ENCODE measurements around the gene MIPOL1. TPM values are rescaled to one million over a fixed set of nuclear protein-coding genes. Genes with fewer than 3 reads are reported as not detected.
"Not testable (repeated sequence)": the region's sequence is repeated elsewhere in the genome, so short reads cannot be mapped to it uniquely, and the experiment has no call there.

MIPOL1 gene
- total and polyA plus RNA-seq, 2 donors (not counting 3 experiments of a cell fraction or from before 2014, with no cell fraction given): 3.4 to 33.5 TPM

DNA sequence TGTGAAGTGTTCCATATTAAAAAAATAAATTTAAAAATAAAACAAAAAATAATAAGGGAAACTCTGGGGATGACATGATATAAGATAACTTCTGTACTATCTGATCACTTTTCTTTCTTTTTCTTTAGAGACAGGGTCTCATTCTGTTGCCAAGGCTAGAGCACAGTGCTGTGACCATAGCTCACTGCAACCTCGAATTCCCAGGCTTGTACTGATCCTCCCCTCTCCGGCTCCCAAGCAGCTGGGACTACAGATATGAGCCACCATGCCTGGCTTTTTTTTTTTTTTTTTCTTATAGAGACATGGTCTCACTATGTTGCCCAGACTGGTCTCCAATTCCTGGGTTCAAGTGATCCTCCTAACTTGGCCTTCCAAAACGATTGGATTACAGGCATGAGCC lies 10.4 kb upstream of the MIPOL1 start:
- Histone ChIP-seq H3K79me2 (ENCODE audit: control insufficient read depth, insufficient read depth, low read length) (no peaks in the 10 kb centered on the region), H4K20me1 (replicated peaks; ENCODE audit: control insufficient read depth, extremely low read depth, insufficient read depth, low read length) (no peaks in the 10 kb centered on the region), H3K27me3 (ENCODE audit: control insufficient read depth in 2 of 2, insufficient read depth in 2 of 2, low read length in 2 of 2) (no peaks in the 10 kb centered on the region), H3K9me3 (replicated peaks; ENCODE audit: control insufficient read depth, insufficient read depth, low read length) (no peaks in the 10 kb centered on the region), H3K9me1 (replicated peaks; ENCODE audit: control insufficient read depth, extremely low read depth, insufficient read depth, low read length) (no peaks in the 10 kb centered on the region), H3K4me1 (ENCODE audit: control insufficient read depth, extremely low read depth, insufficient read depth, low read length) (no peaks in the 10 kb centered on the region), H3K4me2 (ENCODE audit: insufficient read depth, low read length) (no peak overlapping the region), H3K36me3 (ENCODE audit: control insufficient read depth in 2 of 2, extremely low read depth in 1 of 2, insufficient read depth in 2 of 2, low read length in 2 of 2) (no peaks in the 10 kb centered on the region), H3K4me3 (replicated peaks in 1 of 3; ENCODE audit: insufficient read depth in 1 of 3, low read depth in 1 of 3, low read length in 3 of 3) (no peak overlapping the region), H3K9ac (replicated peaks; ENCODE audit: extremely low read depth, insufficient read depth, low read length) (no peak overlapping the region), H2AFZ (ENCODE audit: low read depth, low read length) (no peak overlapping the region), H3K27ac (ENCODE audit: insufficient read depth, low read depth, low read length) (no peak overlapping the region)
- ChIA-PET CTCF (no interaction called here), POLR2A (no interaction called here)
- intact Hi-C loops (cut with micrococcal nuclease) (no loop called here), dilution Hi-C loops (cut with MboI; ENCODE audit: extremely low pct_ligation_motif_present, low sequenced_read_pairs) (no loop called here)
- no peak for FAIRE-seq
- no TSS peak for BruUV-seq (replicated peaks)
- no peak for TF ChIP-seq JUN (IDR thresholded peaks at IDR 0.05; ENCODE audit: borderline replicate concordance, insufficient read depth, insufficient read length, low read depth)
- TF ChIP-seq, protein P1, sequence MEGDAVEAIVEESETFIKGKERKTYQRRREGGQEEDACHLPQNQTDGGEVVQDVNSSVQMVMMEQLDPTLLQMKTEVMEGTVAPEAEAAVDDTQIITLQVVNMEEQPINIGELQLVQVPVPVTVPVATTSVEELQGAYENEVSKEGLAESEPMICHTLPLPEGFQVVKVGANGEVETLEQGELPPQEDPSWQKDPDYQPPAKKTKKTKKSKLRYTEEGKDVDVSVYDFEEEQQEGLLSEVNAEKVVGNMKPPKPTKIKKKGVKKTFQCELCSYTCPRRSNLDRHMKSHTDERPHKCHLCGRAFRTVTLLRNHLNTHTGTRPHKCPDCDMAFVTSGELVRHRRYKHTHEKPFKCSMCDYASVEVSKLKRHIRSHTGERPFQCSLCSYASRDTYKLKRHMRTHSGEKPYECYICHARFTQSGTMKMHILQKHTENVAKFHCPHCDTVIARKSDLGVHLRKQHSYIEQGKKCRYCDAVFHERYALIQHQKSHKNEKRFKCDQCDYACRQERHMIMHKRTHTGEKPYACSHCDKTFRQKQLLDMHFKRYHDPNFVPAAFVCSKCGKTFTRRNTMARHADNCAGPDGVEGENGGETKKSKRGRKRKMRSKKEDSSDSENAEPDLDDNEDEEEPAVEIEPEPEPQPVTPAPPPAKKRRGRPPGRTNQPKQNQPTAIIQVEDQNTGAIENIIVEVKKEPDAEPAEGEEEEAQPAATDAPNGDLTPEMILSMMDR (IDR thresholded peaks at IDR 0.05; ENCODE audit: extremely low read depth in 1 of 2, insufficient read depth in 1 of 2, low read depth in 1 of 2, low read length in 2 of 2): no peak
- no peak for TF ChIP-seq POLR2A (IDR thresholded peaks at IDR 0.05; ENCODE audit: low read depth, low read length)
- TF ChIP-seq EZH2 (IDR thresholded peaks at IDR 0.05; ENCODE audit: borderline replicate concordance, low read depth, low read length, severe bottlenecking): no peak
- no peak for TF ChIP-seq MYC (IDR thresholded peaks at IDR 0.05; ENCODE audit: low read depth, low read length)
- no peak for TF ChIP-seq FOS (IDR thresholded peaks at IDR 0.05; ENCODE audit: borderline replicate concordance, insufficient read depth, low read length)
- no peak for TF ChIP-seq POLR2AphosphoS5 (IDR thresholded peaks at IDR 0.05; ENCODE audit: insufficient read depth, low read depth, low read length)
- TF ChIP-seq, protein P2, sequence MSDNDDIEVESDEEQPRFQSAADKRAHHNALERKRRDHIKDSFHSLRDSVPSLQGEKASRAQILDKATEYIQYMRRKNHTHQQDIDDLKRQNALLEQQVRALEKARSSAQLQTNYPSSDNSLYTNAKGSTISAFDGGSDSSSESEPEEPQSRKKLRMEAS (IDR thresholded peaks at IDR 0.05; ENCODE audit: insufficient read depth, insufficient read length): no peak
- TF ChIP-seq GATA2 (IDR thresholded peaks at IDR 0.05; ENCODE audit: insufficient read depth, insufficient read length, low read depth, low read length): no peak
- no peak for DNase-seq (ENCODE audit: low read depth, low spot score)

DNA sequence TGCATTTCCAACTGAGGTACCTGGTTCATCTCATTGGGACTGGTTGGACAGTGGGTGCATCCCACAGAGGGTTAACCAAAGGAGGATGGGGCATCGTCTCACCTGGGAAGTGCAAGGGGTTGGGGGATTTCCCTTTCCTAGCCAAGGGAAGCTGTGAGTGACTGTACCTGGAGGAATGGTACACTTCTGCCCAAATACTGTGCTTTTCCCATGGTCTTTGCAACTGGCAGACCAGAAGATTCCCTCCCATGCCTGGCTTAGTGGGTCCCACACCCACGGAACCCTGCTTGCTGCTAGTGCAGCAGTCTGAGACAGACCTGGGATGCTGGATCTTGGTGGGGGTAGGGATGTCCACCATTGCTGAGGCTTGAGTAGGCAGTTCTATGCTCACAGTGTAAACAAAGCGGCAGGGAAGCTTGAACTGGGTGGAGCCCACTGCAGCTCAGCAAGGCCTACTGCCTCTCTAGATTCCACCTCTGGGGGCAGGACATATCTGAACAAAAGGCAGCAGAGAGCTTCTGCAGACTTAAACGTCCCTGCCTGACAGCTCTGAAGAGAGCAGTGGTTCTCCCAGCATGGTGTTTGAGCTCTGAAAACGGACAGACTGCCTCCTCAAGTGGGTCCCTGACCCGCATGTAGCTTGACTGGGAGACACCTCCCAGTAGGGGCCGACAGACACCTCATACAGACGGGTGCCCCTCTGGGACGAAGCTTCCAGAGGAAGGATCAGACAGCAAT lies 9.7 kb upstream of the MIPOL1 start:
- H3K4me2 ChIP-seq (ENCODE audit: insufficient read depth, low read length); H3K36me3 ChIP-seq (ENCODE audit: control insufficient read depth in 2 of 2, extremely low read depth in 1 of 2, insufficient read depth in 2 of 2, low read length in 2 of 2); H3K27ac ChIP-seq (ENCODE audit: insufficient read depth, low read depth, low read length); H3K79me2 ChIP-seq (ENCODE audit: control insufficient read depth, insufficient read depth, low read length); H4K20me1 ChIP-seq (replicated peaks; ENCODE audit: control insufficient read depth, extremely low read depth, insufficient read depth, low read length); FAIRE-seq; DNase-seq (ENCODE audit: low read depth, low spot score); CTCF ChIA-PET; H3K27me3 ChIP-seq (ENCODE audit: control insufficient read depth in 2 of 2, insufficient read depth in 2 of 2, low read length in 2 of 2); dilution Hi-C loops (cut with MboI; ENCODE audit: extremely low pct_ligation_motif_present, low sequenced_read_pairs); intact Hi-C loops (cut with micrococcal nuclease); H3K9me3 ChIP-seq (replicated peaks; ENCODE audit: control insufficient read depth, insufficient read depth, low read length); H2AFZ ChIP-seq (ENCODE audit: low read depth, low read length); H3K4me3 ChIP-seq (replicated peaks in 1 of 3; ENCODE audit: insufficient read depth in 1 of 3, low read depth in 1 of 3, low read length in 3 of 3); H3K4me1 ChIP-seq (ENCODE audit: control insufficient read depth, extremely low read depth, insufficient read depth, low read length); BruUV-seq (replicated peaks); POLR2A ChIA-PET; H3K9ac ChIP-seq (replicated peaks; ENCODE audit: extremely low read depth, insufficient read depth, low read length); H3K9me1 ChIP-seq (replicated peaks; ENCODE audit: control insufficient read depth, extremely low read depth, insufficient read depth, low read length): not testable (repeated sequence)

DNA sequence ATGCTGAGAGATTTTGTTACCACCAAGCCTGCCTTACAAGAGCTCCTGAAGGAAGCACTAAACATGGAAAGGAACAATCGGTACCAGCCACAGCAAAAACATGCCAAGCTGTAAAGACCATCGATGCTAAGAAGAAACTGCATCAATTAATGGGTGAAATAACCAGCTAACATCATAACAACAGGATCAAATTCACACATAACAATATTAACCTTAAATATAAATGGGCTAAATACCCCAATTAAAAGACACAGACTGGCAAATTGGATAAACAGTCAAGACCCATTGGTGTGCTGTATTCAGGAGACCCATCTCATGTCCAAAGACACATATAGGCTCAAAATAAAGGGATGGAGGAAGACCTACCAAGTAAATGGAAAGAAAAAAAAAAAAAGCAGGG lies 8.0 kb upstream of the MIPOL1 start:
- POLR2A ChIA-PET; dilution Hi-C loops (cut with MboI; ENCODE audit: extremely low pct_ligation_motif_present, low sequenced_read_pairs); H4K20me1 ChIP-seq (replicated peaks; ENCODE audit: control insufficient read depth, extremely low read depth, insufficient read depth, low read length); H3K9me1 ChIP-seq (replicated peaks; ENCODE audit: control insufficient read depth, extremely low read depth, insufficient read depth, low read length); FAIRE-seq; H3K27ac ChIP-seq (ENCODE audit: insufficient read depth, low read depth, low read length); intact Hi-C loops (cut with micrococcal nuclease); H3K36me3 ChIP-seq (ENCODE audit: control insufficient read depth in 2 of 2, extremely low read depth in 1 of 2, insufficient read depth in 2 of 2, low read length in 2 of 2); H2AFZ ChIP-seq (ENCODE audit: low read depth, low read length); H3K79me2 ChIP-seq (ENCODE audit: control insufficient read depth, insufficient read depth, low read length); BruUV-seq (replicated peaks); H3K9me3 ChIP-seq (replicated peaks; ENCODE audit: control insufficient read depth, insufficient read depth, low read length); H3K4me3 ChIP-seq (replicated peaks in 1 of 3; ENCODE audit: insufficient read depth in 1 of 3, low read depth in 1 of 3, low read length in 3 of 3); DNase-seq (ENCODE audit: low read depth, low spot score); H3K4me1 ChIP-seq (ENCODE audit: control insufficient read depth, extremely low read depth, insufficient read depth, low read length); H3K4me2 ChIP-seq (ENCODE audit: insufficient read depth, low read length); H3K27me3 ChIP-seq (ENCODE audit: control insufficient read depth in 2 of 2, insufficient read depth in 2 of 2, low read length in 2 of 2); H3K9ac ChIP-seq (replicated peaks; ENCODE audit: extremely low read depth, insufficient read depth, low read length): not testable (repeated sequence)
- CTCF ChIA-PET: interaction anchor here (1.6 kb wide), 1 partner anchor 41 kb away, joined by 5 read pairs; no protein-coding TSS in a partner anchor
